Prostate gland (tissue), 2 donors: ENCODE measurements around the gene HIVEP3.

ENCODE experiments used
- POLR2A ChIP-seq: fragments of 450-650 bp; IDR thresholded peaks from one replicate; pipeline ENCODE4 v1.6.1; 2016; ENCODE audit warnings: antibody characterized with exemption, mild to moderate bottlenecking
- POLR2AphosphoS5 ChIP-seq: sonication (generic); formaldehyde crosslinking; IDR thresholded peaks from one replicate; pipeline ENCODE4 v1.6.1; 2017; ENCODE audit warnings: antibody characterized with exemption
- TF ChIP-seq, protein P1 (sequence below), 4 experiments: fragments of 200-600 bp in 2 of 4; fragments of 450-650 bp in 2 of 4; sonication (generic) in 2 of 4; IDR thresholded peaks; 1 replicate in 3 of 4; 2 replicates in 1 of 4; pipeline ENCODE4 v1.5.1; 2016 to 2019; ENCODE audit warnings: antibody characterized with exemption in 4 of 4, mild to moderate bottlenecking in 2 of 4, moderate library complexity in 2 of 4

DNA sequence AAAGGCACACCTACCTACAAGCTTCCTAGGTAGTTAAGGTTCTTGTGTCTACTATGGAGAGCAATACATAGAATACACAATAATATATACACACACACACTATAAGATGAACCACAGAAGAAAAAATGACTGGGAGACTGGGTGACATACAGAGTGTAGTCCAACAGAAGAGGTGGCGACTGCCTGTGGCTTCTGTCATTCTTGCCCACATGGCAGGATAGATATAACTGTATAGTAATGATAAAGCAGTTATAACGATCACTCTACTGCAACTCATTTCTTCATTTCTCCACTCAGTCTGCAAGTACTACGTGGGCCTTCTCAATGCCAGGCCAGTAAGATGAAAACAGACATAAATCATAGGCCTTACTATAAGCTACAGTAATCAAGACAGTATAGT is 320.4 kb downstream of the HIVEP3 start:
- TF ChIP-seq, protein P1, sequence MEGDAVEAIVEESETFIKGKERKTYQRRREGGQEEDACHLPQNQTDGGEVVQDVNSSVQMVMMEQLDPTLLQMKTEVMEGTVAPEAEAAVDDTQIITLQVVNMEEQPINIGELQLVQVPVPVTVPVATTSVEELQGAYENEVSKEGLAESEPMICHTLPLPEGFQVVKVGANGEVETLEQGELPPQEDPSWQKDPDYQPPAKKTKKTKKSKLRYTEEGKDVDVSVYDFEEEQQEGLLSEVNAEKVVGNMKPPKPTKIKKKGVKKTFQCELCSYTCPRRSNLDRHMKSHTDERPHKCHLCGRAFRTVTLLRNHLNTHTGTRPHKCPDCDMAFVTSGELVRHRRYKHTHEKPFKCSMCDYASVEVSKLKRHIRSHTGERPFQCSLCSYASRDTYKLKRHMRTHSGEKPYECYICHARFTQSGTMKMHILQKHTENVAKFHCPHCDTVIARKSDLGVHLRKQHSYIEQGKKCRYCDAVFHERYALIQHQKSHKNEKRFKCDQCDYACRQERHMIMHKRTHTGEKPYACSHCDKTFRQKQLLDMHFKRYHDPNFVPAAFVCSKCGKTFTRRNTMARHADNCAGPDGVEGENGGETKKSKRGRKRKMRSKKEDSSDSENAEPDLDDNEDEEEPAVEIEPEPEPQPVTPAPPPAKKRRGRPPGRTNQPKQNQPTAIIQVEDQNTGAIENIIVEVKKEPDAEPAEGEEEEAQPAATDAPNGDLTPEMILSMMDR (IDR thresholded peaks at IDR 0.05): no peak
- no peak for TF ChIP-seq POLR2A
- no peak for TF ChIP-seq POLR2AphosphoS5
